ENCODE data around the gene TPP2. TPM values are rescaled to one million over a fixed set of nuclear protein-coding genes. Genes with fewer than 3 reads are reported as not detected.

TPP2 gene
- total RNA-seq, 1 experiment from 2014 or later = 36.7 TPM

DNA sequence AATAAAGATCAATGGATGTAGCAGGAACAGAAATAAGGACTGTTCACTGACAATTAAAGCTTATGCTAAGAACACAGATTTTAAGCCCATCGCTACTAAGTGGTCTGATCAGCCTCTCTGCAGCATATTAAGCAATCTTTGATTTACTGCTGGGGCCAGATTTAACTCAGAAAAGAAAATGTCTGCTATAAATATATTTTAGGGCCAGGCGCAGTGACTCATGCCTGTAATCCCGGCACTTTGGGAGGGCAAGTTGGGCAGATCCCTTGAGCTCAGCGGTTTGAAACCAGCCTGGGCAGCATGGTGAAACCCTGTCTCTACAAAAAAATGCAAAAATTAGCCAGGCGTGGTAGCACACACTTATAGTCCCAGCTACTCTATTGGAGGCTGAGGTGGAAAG lies 55.1 kb downstream of the TPP2 start:
- no peaks in the 10 kb centered on the region for H4K20me1 ChIP-seq (ENCODE audit: insufficient read depth)
- ChIA-PET POLR2A (no interaction called here), CTCF (no interaction called here), RAD21 (ENCODE audit: low non-redundant PET in 1 of 2, low total read pairs in 2 of 2, uncharacterized antibody in 2 of 2, unreplicated experiment in 2 of 2) (no interaction called here)
- H3K4me1 ChIP-seq (ENCODE audit: control insufficient read depth in 1 of 2, insufficient read depth in 2 of 2, low read length in 2 of 2) = no peaks in the 10 kb centered on the region
- BruUV-seq (replicated peaks) = no TSS peak
- TF ChIP-seq EZH2phosphoT487 (IDR thresholded peaks at IDR 0.05; ENCODE audit: borderline replicate concordance) (no peak), POLR2A (IDR thresholded peaks at IDR 0.05; ENCODE audit: borderline replicate concordance, extremely low read depth, insufficient read depth, insufficient read length) (no peak), TCF7L2 (IDR thresholded peaks at IDR 0.05; ENCODE audit: borderline replicate concordance, extremely low read depth, insufficient read depth, insufficient read length) (no peak), ELF1 (IDR thresholded peaks at IDR 0.05; ENCODE audit: borderline replicate concordance, low read depth) (no peak), SP1 (IDR thresholded peaks at IDR 0.05; ENCODE audit: low read depth) (no peak), RAD21 (IDR thresholded peaks at IDR 0.05; ENCODE audit: low read depth) (no peak), SRF (IDR thresholded peaks at IDR 0.05; ENCODE audit: low read depth) (no peak), YY1 (IDR thresholded peaks at IDR 0.05; ENCODE audit: extremely low read depth, insufficient replicate concordance, low read depth, low read length) (no peak), CBX3 (IDR thresholded peaks at IDR 0.05; ENCODE audit: low read depth) (no peak), SIN3A (IDR thresholded peaks at IDR 0.05; ENCODE audit: low read depth) (no peak), POLR2AphosphoS5 (IDR thresholded peaks at IDR 0.05; ENCODE audit: low read depth, low read length) (no peak), ZNF274 (IDR thresholded peaks at IDR 0.05; ENCODE audit: low read depth, low read length) (no peak)
- TF ChIP-seq, protein P1, sequence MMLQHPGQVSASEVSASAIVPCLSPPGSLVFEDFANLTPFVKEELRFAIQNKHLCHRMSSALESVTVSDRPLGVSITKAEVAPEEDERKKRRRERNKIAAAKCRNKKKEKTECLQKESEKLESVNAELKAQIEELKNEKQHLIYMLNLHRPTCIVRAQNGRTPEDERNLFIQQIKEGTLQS (IDR thresholded peaks at IDR 0.05) = no peak
- TF ChIP-seq, protein P2, sequence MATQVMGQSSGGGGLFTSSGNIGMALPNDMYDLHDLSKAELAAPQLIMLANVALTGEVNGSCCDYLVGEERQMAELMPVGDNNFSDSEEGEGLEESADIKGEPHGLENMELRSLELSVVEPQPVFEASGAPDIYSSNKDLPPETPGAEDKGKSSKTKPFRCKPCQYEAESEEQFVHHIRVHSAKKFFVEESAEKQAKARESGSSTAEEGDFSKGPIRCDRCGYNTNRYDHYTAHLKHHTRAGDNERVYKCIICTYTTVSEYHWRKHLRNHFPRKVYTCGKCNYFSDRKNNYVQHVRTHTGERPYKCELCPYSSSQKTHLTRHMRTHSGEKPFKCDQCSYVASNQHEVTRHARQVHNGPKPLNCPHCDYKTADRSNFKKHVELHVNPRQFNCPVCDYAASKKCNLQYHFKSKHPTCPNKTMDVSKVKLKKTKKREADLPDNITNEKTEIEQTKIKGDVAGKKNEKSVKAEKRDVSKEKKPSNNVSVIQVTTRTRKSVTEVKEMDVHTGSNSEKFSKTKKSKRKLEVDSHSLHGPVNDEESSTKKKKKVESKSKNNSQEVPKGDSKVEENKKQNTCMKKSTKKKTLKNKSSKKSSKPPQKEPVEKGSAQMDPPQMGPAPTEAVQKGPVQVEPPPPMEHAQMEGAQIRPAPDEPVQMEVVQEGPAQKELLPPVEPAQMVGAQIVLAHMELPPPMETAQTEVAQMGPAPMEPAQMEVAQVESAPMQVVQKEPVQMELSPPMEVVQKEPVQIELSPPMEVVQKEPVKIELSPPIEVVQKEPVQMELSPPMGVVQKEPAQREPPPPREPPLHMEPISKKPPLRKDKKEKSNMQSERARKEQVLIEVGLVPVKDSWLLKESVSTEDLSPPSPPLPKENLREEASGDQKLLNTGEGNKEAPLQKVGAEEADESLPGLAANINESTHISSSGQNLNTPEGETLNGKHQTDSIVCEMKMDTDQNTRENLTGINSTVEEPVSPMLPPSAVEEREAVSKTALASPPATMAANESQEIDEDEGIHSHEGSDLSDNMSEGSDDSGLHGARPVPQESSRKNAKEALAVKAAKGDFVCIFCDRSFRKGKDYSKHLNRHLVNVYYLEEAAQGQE (IDR thresholded peaks at IDR 0.05; ENCODE audit: low read depth) = no peak
- TF ChIP-seq, protein P3, sequence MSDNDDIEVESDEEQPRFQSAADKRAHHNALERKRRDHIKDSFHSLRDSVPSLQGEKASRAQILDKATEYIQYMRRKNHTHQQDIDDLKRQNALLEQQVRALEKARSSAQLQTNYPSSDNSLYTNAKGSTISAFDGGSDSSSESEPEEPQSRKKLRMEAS (IDR thresholded peaks at IDR 0.05) = no peak
- TF ChIP-seq, protein P4, sequence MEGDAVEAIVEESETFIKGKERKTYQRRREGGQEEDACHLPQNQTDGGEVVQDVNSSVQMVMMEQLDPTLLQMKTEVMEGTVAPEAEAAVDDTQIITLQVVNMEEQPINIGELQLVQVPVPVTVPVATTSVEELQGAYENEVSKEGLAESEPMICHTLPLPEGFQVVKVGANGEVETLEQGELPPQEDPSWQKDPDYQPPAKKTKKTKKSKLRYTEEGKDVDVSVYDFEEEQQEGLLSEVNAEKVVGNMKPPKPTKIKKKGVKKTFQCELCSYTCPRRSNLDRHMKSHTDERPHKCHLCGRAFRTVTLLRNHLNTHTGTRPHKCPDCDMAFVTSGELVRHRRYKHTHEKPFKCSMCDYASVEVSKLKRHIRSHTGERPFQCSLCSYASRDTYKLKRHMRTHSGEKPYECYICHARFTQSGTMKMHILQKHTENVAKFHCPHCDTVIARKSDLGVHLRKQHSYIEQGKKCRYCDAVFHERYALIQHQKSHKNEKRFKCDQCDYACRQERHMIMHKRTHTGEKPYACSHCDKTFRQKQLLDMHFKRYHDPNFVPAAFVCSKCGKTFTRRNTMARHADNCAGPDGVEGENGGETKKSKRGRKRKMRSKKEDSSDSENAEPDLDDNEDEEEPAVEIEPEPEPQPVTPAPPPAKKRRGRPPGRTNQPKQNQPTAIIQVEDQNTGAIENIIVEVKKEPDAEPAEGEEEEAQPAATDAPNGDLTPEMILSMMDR (IDR thresholded peaks at IDR 0.05 in 2 of 3, conservative IDR thresholded peaks at IDR 0.05 in 1 of 3; ENCODE audit: borderline replicate concordance in 1 of 3, insufficient read depth in 1 of 3, low read depth in 2 of 3, low read length in 2 of 3) = no peak
- TF ChIP-seq, protein P5, sequence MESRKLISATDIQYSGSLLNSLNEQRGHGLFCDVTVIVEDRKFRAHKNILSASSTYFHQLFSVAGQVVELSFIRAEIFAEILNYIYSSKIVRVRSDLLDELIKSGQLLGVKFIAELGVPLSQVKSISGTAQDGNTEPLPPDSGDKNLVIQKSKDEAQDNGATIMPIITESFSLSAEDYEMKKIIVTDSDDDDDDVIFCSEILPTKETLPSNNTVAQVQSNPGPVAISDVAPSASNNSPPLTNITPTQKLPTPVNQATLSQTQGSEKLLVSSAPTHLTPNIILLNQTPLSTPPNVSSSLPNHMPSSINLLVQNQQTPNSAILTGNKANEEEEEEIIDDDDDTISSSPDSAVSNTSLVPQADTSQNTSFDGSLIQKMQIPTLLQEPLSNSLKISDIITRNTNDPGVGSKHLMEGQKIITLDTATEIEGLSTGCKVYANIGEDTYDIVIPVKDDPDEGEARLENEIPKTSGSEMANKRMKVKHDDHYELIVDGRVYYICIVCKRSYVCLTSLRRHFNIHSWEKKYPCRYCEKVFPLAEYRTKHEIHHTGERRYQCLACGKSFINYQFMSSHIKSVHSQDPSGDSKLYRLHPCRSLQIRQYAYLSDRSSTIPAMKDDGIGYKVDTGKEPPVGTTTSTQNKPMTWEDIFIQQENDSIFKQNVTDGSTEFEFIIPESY (IDR thresholded peaks at IDR 0.05; ENCODE audit: extremely low read depth, insufficient replicate concordance, low read length) = no peak
- intact Hi-C loops (cut with micrococcal nuclease) = no loop called here
- no peak for DNase-seq (ENCODE audit: low read depth, low spot score)
- H3K27ac ChIP-seq (ENCODE audit: low read depth, low read length) = no peak overlapping the region
- no peaks in the 10 kb centered on the region for H3K27me3 ChIP-seq (ENCODE audit: insufficient read depth, low read length)
- no peaks in the 10 kb centered on the region for H3K9me3 ChIP-seq (ENCODE audit: control insufficient read depth in 1 of 2, insufficient read depth in 1 of 2, low read depth in 1 of 2, low read length in 2 of 2)
- no peak overlapping the region for H3K4me2 ChIP-seq (ENCODE audit: low read length)
- H3K9me2 ChIP-seq (ENCODE audit: insufficient read depth) = no peaks in the 10 kb centered on the region
- H3K9ac ChIP-seq (ENCODE audit: low read length) = no peak overlapping the region
- H3K36me3 ChIP-seq (ENCODE audit: control insufficient read depth in 1 of 2, insufficient read depth in 2 of 2, low read length in 2 of 2) = peaks cover 24 to 28% of the 10 kb centered on the region in 2 experiments
- H3K4me3 ChIP-seq (replicated peaks in 1 of 2; ENCODE audit: low read depth in 1 of 2, low read length in 2 of 2) = no peak overlapping the region
- no peaks in the 10 kb centered on the region for H3K79me2 ChIP-seq (ENCODE audit: insufficient read depth, low read length)
- H2AFZ ChIP-seq (ENCODE audit: low read depth, low read length, poor library complexity, severe bottlenecking) = no peak overlapping the region
- ATAC-seq = no peak
